Measurements from ENCODE around the gene TMEM143. TPM values are rescaled to one million over a fixed set of nuclear protein-coding genes. Genes with fewer than 3 reads are reported as not detected.
"Not testable (repeated sequence)": the region's sequence is repeated elsewhere in the genome, so short reads cannot be mapped to it uniquely, and the experiment has no call there.

Gene TMEM143
- total RNA-seq, 1 experiment from 2014 or later: 24.8 TPM

DNA sequence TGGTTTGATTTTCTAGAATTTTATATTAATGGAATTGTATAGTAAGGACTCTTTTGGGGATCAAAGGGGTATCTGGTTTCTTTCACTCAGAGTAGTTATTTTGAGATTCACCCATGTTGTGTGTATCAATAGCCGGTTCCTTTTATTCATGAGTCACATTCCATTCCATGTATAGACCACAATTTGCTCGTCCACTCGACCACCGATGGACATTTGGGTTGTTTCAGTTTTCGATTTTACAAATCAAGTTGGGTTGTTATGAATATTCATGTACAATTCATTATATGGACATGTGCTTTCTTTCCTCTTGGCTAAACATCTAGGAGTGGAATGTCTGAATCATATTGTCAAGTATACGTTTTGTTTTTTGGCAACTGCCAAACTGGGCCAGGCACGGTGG, 48.0 kb downstream of the TMEM143 start:
- H3K4me3 ChIP-seq: no peak overlapping the region
- no peak overlapping the region for H3K4me2 ChIP-seq
- ChIA-PET CTCF (no interaction called here), POLR2A (ENCODE audit: unreplicated experiment) (no interaction called here)
- no peaks in the 10 kb centered on the region for H3K9me2 ChIP-seq (ENCODE audit: insufficient read depth)
- no peaks in the 10 kb centered on the region for H3K9me3 ChIP-seq (ENCODE audit: insufficient read depth, low read depth)
- TF ChIP-seq CTCF (conservative IDR thresholded peaks at IDR 0.05) (no peak), EZH2 (IDR thresholded peaks at IDR 0.05; ENCODE audit: low read depth) (no peak)
- intact Hi-C loops (cut with micrococcal nuclease; ENCODE audit: unreplicated experiment): no loop called here
- no peaks in the 10 kb centered on the region for H3K36me3 ChIP-seq (ENCODE audit: low read depth)
- H3K4me1 ChIP-seq (replicated peaks; ENCODE audit: insufficient read depth): peaks cover 19% of the 10 kb centered on the region
- H4K20me1 ChIP-seq (ENCODE audit: insufficient read depth): no peaks in the 10 kb centered on the region
- no peak overlapping the region for H2AFZ ChIP-seq
- no peaks in the 10 kb centered on the region for H3K79me2 ChIP-seq (ENCODE audit: low read depth)
- DNase-seq: no peak
- no TSS peak for BruUV-seq (replicated peaks)
- no peaks in the 10 kb centered on the region for H3K27me3 ChIP-seq (ENCODE audit: insufficient read depth, low read depth)
- peaks cover 26% of the 10 kb centered on the region for H3F3A ChIP-seq (ENCODE audit: insufficient read depth, low read depth)
- no peak overlapping the region for H3K27ac ChIP-seq

DNA sequence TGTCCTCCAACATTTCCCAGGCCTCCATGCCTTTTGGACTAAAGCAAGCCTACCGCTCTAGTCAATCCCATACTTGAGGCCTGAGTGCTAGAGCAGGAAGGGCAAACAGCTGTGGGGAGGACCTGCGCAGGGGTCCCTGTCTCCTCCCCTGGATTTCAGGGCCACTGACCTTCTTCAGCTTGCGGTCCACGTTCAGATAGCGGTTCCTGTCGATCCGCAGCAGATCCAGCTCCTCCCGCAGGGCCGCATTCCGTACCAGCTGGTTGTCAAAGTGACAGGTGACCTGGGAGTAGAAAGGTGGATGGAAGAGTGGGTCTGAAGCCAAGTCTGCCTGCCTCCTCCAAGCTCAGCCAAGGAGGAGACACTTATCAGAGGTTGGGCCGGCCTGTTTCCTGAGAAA, 52.4 kb downstream of the TMEM143 start:
- H3F3A ChIP-seq (ENCODE audit: insufficient read depth, low read depth): peaks cover 9% of the 10 kb centered on the region; the same call in 1 of the 2 replicates
- H4K20me1 ChIP-seq (ENCODE audit: insufficient read depth): no peaks in the 10 kb centered on the region
- no peak overlapping the region for H3K27ac ChIP-seq
- H3K4me1 ChIP-seq (replicated peaks; ENCODE audit: insufficient read depth): no peaks in the 10 kb centered on the region
- no peak for TF ChIP-seq CTCF (conservative IDR thresholded peaks at IDR 0.05)
- TF ChIP-seq EZH2 (IDR thresholded peaks at IDR 0.05; ENCODE audit: low read depth): no peak
- no TSS peak for BruUV-seq (replicated peaks)
- H2AFZ ChIP-seq: no peak overlapping the region
- no peaks in the 10 kb centered on the region for H3K79me2 ChIP-seq (ENCODE audit: low read depth)
- intact Hi-C loops (cut with micrococcal nuclease; ENCODE audit: unreplicated experiment): no loop called here
- POLR2A ChIA-PET (ENCODE audit: unreplicated experiment): no interaction called here
- no peaks in the 10 kb centered on the region; the same call in 1 of the 2 replicates for H3K27me3 ChIP-seq (ENCODE audit: insufficient read depth, low read depth)
- no peak overlapping the region for H3K4me2 ChIP-seq
- no peak overlapping the region for H3K4me3 ChIP-seq
- DNase-seq: no peak
- CTCF ChIA-PET: no interaction called here
- no peaks in the 10 kb centered on the region for H3K9me2 ChIP-seq (ENCODE audit: insufficient read depth)
- no peaks in the 10 kb centered on the region for H3K36me3 ChIP-seq (ENCODE audit: low read depth)
- H3K9me3 ChIP-seq (ENCODE audit: insufficient read depth, low read depth): no peaks in the 10 kb centered on the region

DNA sequence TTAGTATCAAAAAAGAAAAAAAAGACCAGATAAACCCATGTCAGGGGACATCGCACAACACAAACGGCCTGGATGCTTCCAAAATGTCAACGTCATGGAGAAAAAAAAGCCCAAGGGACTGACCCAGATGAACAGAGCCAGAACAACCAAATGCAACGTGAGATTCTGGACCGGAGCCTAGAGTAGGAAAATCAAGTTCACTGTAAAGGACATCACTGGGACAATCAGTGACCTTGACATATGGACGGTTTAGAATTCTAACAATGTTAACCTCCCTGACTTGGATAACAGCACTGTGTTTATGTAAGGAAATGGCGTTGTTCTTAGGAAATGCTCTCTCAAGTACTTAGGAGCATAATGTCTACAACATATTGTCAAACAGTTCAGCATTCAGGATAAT, 53.5 kb downstream of the TMEM143 start:
- no peak overlapping the region for H2AFZ ChIP-seq
- no peaks in the 10 kb centered on the region for H3K36me3 ChIP-seq (ENCODE audit: low read depth)
- H3K27me3 ChIP-seq (ENCODE audit: insufficient read depth, low read depth): peaks cover 3% of the 10 kb centered on the region; the same call in 1 of the 2 replicates
- no peaks in the 10 kb centered on the region for H3K9me2 ChIP-seq (ENCODE audit: insufficient read depth)
- no TSS peak for BruUV-seq (replicated peaks)
- H3K4me2 ChIP-seq: no peak overlapping the region
- H3K9me3 ChIP-seq (ENCODE audit: insufficient read depth, low read depth): no peaks in the 10 kb centered on the region
- CTCF ChIA-PET: no interaction called here
- intact Hi-C loops (cut with micrococcal nuclease; ENCODE audit: unreplicated experiment): no loop called here
- no peak for DNase-seq
- H3F3A ChIP-seq (ENCODE audit: insufficient read depth, low read depth): peaks cover 3% of the 10 kb centered on the region; the same call in 1 of the 2 replicates
- H3K4me1 ChIP-seq (replicated peaks; ENCODE audit: insufficient read depth): no peaks in the 10 kb centered on the region
- no peaks in the 10 kb centered on the region for H3K79me2 ChIP-seq (ENCODE audit: low read depth)
- H3K4me3 ChIP-seq: no peak overlapping the region
- no peak overlapping the region for H3K27ac ChIP-seq
- POLR2A ChIA-PET (ENCODE audit: unreplicated experiment): no interaction called here
- no peaks in the 10 kb centered on the region for H4K20me1 ChIP-seq (ENCODE audit: insufficient read depth)
- no peak for TF ChIP-seq CTCF (conservative IDR thresholded peaks at IDR 0.05)

GRCh38 chr19:48309731-48310130, 54.0 kb downstream of the TMEM143 start:
- BruUV-seq (replicated peaks): not testable (repeated sequence)

More at GRCh38 chr19:48309731-48310130, 54.0 kb downstream of the TMEM143 start:
- H3F3A ChIP-seq (ENCODE audit: insufficient read depth, low read depth); H4K20me1 ChIP-seq (ENCODE audit: insufficient read depth); intact Hi-C loops (cut with micrococcal nuclease; ENCODE audit: unreplicated experiment); H3K9me3 ChIP-seq (ENCODE audit: insufficient read depth, low read depth); H3K27ac ChIP-seq; H2AFZ ChIP-seq; CTCF ChIA-PET; DNase-seq; H3K4me1 ChIP-seq (replicated peaks; ENCODE audit: insufficient read depth); H3K4me2 ChIP-seq; H3K9me2 ChIP-seq (ENCODE audit: insufficient read depth); H3K79me2 ChIP-seq (ENCODE audit: low read depth); POLR2A ChIA-PET (ENCODE audit: unreplicated experiment); H3K4me3 ChIP-seq; H3K27me3 ChIP-seq (ENCODE audit: insufficient read depth, low read depth); H3K36me3 ChIP-seq (ENCODE audit: low read depth): not testable (repeated sequence)
